Body of pancreas (tissue), 4 donors: Measurements from ENCODE around the gene CCDC73.

Experiments
- CTCF ChIP-seq, 7 experiments: fragments of 450-650 bp in 4 of 7; fragments of 200-600 bp in 3 of 7; sonication (generic) in 3 of 7; IDR thresholded peaks; one replicate each; pipeline ENCODE4 v1.5.1; 2016 to 2019; ENCODE audit warnings: antibody characterized with exemption in 7 of 7
- POLR2A ChIP-seq, 3 donors: fragments of 450-650 bp; IDR thresholded peaks; one replicate each; pipeline ENCODE4 v1.6.1; 2016; ENCODE audit warnings: antibody characterized with exemption in 3 of 3, mild to moderate bottlenecking in 2 of 3

GRCh38 chr11:32774081-32774480 lies 20.4 kb downstream of the CCDC73 start:
- TF ChIP-seq POLR2A (IDR thresholded peaks at IDR 0.05) (no peak), CTCF (IDR thresholded peaks at IDR 0.05) (no peak)
